ENCODE results near the gene MBNL1.

MBNL1 gene

DNA sequence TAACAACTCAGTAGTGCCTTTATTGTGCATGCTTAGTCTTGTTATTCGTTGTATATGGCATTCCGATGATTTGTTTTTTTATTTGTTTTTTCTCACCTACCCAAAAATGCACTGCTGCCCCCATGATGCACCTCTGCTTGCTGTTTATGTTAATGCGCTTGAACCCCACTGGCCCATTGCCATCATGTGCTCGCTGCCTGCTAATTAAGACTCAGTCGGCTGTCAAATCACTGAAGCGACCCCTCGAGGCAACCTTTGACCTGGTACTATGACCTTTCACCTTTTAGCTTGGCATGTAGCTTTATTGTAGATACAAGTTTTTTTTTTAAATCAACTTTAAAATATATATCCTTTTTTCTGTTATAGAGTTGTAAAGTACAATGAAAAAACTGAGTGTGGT is 177.8 kb downstream of the MBNL1 start:
- H3K27me3 ChIP-seq (ENCODE audit: insufficient read depth, low read depth, severe bottlenecking): no peaks in the 10 kb centered on the region
- no peak for TF ChIP-seq CTCF (IDR thresholded peaks at IDR 0.05; ENCODE audit: low read depth, low read length)
- H3K27ac ChIP-seq: no peak overlapping the region
- H3K4me3 ChIP-seq (ENCODE audit: low read depth, low read length): no peak overlapping the region
- H3K36me3 ChIP-seq: no peaks in the 10 kb centered on the region
- H3K9me3 ChIP-seq (ENCODE audit: severe bottlenecking): no peaks in the 10 kb centered on the region
- DNase-seq: no peak

GRCh38 chr3:152447511-152447910 is 178.8 kb downstream of the MBNL1 start:
- no peak for TF ChIP-seq CTCF (IDR thresholded peaks at IDR 0.05; ENCODE audit: low read depth, low read length)
- no peaks in the 10 kb centered on the region for H3K27me3 ChIP-seq (ENCODE audit: insufficient read depth, low read depth, severe bottlenecking)
- H3K27ac ChIP-seq: no peak overlapping the region
- no peaks in the 10 kb centered on the region for H3K36me3 ChIP-seq
- DNase-seq: no peak
- H3K4me3 ChIP-seq (ENCODE audit: low read depth, low read length): no peak overlapping the region
- no peaks in the 10 kb centered on the region for H3K9me3 ChIP-seq (ENCODE audit: severe bottlenecking)

DNA sequence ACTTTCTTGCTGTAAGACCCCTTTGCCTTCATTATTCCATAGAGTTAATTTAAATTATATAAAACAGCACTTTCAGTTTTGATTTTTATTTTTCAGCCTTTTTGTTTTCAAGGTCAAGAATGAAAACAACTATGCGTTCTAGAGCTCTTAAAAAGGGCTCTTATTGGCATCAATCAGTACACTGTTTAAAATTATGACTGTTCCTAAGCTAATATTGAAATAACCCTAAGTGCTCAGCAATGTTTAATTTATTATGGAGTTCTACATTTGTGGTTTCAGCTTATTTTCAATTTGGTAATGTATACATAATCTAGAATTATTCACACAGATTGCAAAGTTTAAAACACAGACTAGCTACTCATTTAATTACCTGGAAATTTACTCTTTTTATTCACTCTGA is 179.4 kb downstream of the MBNL1 start:
- Histone ChIP-seq H3K27ac (no peak overlapping the region), H3K9me3 (ENCODE audit: severe bottlenecking) (no peaks in the 10 kb centered on the region), H3K27me3 (ENCODE audit: insufficient read depth, low read depth, severe bottlenecking) (no peaks in the 10 kb centered on the region), H3K4me3 (ENCODE audit: low read depth, low read length) (no peak overlapping the region), H3K36me3 (no peaks in the 10 kb centered on the region)
- no peak for TF ChIP-seq CTCF (IDR thresholded peaks at IDR 0.05; ENCODE audit: low read depth, low read length)
- DNase-seq: no peak

- H3K36me3 ChIP-seq: no peaks in the 10 kb centered on the region
- H3K27ac ChIP-seq: no peak overlapping the region
- H3K9me3 ChIP-seq (ENCODE audit: severe bottlenecking): no peaks in the 10 kb centered on the region
- H3K4me3 ChIP-seq (ENCODE audit: low read depth, low read length): no peak overlapping the region
- TF ChIP-seq CTCF (IDR thresholded peaks at IDR 0.05; ENCODE audit: low read depth, low read length): no peak
- no peaks in the 10 kb centered on the region for H3K27me3 ChIP-seq (ENCODE audit: insufficient read depth, low read depth, severe bottlenecking)
- DNase-seq: no peak
Observed at GRCh38 chr3:152452318-152452717, 183.6 kb downstream of the MBNL1 start.

GRCh38 chr3:152454076-152454875 is 185.5 kb downstream of the MBNL1 start:
- no peaks in the 10 kb centered on the region for H3K36me3 ChIP-seq
- H3K9me3 ChIP-seq (ENCODE audit: severe bottlenecking): no peaks in the 10 kb centered on the region
- no peak overlapping the region for H3K27ac ChIP-seq
- H3K27me3 ChIP-seq (ENCODE audit: insufficient read depth, low read depth, severe bottlenecking): no peaks in the 10 kb centered on the region
- no peak for DNase-seq
- no peak for TF ChIP-seq CTCF (IDR thresholded peaks at IDR 0.05; ENCODE audit: low read depth, low read length)
- no peak overlapping the region for H3K4me3 ChIP-seq (ENCODE audit: low read depth, low read length)

DNA sequence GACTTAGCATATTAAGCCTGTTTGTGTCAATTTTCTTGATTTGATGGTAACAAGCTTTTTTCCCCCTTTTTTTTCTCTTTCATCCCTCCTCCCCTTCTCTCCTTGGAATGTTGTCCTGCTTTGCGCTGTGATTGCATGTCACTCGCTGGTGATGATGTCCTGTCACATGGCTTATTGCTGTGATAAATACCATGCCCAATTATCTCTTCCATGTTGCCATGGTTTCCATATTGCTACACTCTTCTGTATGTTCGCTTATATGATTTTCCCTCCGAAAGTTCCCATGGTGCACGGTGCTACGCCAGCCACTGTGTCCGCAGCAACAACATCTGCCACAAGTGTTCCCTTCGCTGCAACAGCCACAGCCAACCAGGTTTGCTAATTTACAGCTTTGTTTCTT is 187.3 kb downstream of the MBNL1 start:
- H3K36me3 ChIP-seq: no peaks in the 10 kb centered on the region
- no peak overlapping the region for H3K27ac ChIP-seq
- no peak overlapping the region for H3K4me3 ChIP-seq (ENCODE audit: low read depth, low read length)
- DNase-seq: no peak
- no peaks in the 10 kb centered on the region for H3K27me3 ChIP-seq (ENCODE audit: insufficient read depth, low read depth, severe bottlenecking)
- no peak for TF ChIP-seq CTCF (IDR thresholded peaks at IDR 0.05; ENCODE audit: low read depth, low read length)
- no peaks in the 10 kb centered on the region for H3K9me3 ChIP-seq (ENCODE audit: severe bottlenecking)

Data from WERI-Rb-1 (cell line).